NCI-H524 (cell line): ENCODE measurements around the gene PKD1.
"Not testable (repeated sequence)": the region's sequence is repeated elsewhere in the genome, so short reads cannot be mapped to it uniquely, and the experiment has no call there.

Source experiments
- DNase-seq, 2 experiments: peaks; one replicate each; lab custom pipeline; 2025; lab: John Stamatoyannopoulos, UW

PKD1 gene

DNA sequence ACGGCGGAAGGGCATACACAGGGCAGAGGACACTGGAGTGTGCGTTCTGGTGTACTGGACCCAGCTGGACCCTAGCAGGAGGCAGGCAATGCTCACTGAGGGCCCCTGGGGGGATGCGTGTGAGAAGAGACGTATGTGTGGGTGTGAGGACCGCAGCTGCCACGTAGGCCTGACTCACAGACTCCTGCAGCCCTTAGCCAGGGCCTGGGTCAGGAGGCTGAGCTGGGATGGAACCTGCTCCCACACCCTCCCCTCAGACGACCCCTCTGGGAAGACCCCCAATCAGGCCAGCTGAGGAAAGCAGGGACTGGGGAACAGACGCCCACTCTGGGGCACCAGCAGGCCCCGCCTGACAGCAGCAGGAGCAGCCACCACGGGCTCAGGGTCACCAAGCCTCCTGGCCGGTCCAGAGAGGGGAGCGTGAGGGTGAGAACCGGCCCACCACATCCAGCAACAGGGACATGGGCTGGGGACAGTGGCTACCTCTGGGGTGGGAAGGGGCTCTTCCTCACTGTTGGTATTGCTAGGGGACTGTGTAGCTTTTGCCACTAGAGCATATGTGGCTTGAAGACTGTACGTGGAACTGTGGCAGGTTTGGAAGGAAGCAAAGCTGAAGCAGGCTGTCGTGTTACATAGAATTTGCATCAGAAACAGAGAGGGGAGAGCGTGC, 28.4 kb downstream of the PKD1 start:
- not testable (repeated sequence) for DNase-seq

DNA sequence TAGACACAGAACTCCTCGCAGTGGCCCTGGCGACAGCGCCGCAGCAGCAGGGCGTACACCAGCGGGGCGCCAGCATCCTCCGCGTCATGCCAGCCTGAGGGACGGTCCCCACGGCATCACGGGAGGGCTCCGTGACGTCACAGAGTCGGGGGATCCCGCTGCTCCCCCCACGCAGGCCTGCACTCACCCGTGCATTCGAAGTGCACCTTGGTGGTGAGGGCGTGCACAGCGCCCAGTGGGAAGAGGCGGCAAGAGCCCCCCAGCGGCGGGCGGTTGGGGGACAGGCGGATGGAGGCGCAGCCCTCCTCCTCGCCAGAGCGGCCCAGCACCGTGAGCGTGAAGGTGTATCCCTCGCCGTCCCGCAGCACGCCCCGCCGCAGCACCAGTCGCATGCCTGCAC, 29.5 kb downstream of the PKD1 start:
- DNase-seq = not testable (repeated sequence)

DNA sequence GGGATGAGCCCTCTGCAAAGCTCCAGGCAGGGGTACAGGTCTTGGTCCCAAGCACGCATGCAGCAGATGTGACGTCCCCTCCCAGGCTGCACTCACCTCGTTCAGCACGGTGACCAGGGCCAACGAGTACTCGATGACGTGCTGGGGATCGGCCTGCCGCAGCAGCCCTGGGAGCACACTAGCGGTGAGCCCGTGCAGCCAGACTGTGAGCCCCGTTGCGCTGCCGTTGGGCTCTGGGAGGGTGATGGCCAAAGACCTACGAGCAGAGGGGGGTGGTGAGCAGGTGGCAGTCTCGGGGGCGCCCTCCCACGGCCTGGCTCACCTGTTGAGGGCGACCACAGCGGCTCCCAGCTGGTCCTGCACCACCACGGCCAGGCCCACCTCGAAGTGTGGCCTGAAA, 29.9 kb downstream of the PKD1 start:
- not testable (repeated sequence) for DNase-seq

DNA sequence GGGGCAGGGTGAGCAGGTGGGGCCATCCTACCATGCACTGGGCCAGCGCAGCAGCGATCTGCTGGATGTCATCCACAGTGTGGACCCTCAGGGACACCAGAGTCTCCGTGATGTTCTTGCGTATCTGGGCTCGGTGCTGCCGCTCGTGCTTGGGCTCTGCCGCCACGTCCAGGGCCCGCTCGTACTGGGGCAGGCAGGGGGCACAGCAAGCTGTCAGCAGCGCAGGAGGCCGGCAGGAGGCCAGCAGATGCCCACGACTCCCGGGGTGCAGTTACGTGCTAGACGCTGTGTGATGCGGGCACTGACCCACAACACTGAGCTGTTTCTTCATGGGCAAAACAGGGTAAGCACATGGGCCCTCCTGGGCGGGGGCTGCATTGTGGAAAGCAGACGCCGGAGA, 30.4 kb downstream of the PKD1 start:
- not testable (repeated sequence) for DNase-seq

DNA sequence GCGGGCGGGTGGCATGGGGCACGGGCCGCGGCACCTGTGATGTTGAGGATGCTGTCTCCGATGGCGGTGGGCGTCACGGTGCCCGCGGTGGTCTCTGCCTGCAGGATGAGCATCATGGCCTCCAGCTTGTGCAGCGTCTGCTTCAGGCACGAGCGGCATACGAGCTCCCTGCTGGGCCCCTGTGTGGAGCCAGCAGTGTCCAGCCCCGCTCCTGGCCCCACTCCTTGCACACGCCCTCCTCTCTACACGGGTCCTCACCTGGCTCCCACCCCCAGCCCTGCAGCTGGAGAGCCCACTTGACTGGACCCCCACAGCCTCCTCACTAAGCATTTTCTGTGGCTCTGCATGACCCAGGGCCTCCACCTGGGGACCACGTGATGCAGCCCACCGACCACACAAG, 31.2 kb downstream of the PKD1 start:
- not testable (repeated sequence) for DNase-seq

DNA sequence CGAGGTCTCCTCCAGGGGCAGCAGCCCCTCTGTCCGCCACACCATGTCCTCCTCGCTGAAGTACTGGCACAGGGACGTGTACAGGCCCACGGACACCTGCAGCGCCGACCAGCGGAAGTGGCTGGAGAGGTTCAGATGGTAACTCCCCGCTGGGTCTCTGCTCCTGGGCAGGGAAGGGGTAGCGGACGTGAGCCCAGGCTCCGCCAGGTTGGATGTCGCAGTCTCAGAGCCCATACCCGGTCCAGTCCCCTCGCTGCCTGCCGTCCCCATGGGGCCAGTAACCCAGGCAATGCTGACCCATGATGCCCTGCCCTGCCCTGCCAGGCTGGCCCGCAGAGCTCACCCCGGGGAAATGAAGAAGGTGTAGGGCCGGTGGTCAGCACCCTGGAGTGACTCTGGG, 33.2 kb downstream of the PKD1 start:
- no peak for DNase-seq

DNA sequence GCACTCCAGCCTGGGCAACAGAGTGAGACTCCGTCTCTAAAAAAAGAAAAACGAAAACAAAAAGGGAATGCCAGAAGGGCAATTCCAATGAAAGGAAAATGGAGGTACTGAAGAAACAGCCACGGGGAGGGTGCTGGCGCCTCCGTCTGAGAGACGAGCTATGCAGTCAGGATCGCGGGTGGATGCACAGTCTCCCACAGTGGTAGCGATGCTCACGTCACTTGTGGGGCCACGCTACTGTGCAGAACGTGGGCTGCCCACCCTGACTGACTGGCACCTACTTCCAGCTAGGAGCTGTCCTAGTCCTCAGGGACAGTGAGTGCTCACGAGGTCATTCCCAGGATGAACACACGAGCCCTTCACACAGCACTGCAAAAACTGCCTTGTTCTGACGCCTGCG, 34.1 kb downstream of the PKD1 start:
- DNase-seq = not testable (repeated sequence)

DNA sequence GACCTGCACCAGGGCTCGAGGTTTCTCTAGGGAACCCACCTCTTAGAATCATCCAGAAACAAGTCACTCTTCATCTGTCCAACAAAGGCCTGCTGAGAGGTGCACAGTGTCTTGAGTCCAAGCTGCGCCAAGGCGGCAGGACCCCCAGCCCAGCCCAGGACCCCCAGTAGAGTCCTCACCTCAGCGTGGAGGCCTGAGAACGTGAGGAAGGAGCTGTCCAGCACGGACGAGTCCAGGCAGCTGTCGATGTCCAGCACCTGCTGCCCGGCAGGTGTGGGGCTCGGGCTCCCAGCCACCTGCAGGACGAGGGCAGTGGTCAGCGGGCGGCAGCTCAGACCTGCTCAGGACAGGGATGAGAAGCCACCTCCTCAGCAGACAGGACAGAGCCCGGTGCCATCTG, 38.0 kb downstream of the PKD1 start:
- not testable (repeated sequence) for DNase-seq

DNA sequence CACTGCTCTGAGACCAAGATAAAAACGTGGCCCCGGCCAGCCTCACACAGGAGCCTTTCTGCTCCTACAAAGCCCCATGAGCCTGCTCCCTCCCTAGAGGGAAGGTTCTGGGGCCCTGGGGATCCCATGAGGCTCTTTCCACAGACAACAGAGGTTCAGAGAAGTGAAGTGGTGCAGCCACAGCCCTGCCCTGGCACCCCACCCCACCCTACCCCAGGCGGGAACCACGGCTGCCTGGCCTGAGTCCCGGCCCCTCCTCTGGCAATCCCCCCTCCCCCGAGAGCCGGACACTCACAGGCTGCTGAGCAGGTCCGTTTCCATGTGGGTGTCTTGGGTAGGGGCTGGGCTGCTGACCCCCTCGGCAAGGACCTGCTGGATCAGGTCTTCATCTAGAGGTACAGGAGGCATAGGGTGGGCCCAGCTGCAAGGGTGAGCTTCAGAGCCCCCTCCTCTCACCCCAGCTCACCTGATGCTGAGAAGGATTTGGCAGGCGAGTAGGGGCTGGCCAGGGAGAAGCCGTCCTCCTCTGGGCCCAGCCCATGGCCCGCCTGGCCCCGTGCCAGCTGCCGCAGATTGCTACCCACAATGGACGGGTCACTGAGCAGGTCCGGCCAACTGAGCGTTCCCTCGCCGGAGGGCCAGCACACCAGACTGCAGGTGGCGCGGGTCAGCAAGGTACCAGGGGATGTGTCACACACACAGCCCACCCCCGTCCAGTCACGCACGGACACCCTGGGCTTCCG, 38.7 kb downstream of the PKD1 start:
- no peak for DNase-seq

DNA sequence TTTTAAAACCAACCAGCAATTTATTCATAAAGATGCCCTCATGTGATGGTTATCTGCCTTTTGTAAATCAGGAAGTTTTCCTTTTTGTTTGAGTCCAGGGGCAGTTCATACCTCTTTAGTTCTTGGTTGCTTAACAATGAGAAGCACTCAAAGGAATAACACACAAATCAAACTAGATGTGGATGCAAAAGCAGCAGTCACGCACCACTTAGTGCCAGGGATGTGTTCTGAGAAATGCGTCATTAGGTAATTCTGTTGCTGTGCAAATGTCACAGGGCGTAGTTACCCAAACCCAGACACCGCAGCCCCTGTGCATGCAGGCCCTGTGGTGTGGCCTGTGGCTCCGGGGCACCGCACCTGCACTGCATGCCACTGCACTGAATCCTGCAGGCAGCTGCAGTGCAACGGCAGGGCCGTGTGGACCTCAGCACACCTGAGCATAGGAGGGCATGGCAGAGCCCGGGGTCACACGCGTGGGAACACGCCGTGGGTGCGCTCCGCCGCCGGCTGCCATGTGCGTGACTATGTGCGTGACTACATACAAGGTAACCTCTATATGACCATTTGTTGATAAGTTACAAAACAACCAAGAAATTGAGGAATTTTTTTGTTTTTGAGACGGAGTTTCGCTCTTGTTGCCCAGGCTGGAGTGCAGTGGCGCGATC, 39.6 kb downstream of the PKD1 start:
- no peak for DNase-seq

DNA sequence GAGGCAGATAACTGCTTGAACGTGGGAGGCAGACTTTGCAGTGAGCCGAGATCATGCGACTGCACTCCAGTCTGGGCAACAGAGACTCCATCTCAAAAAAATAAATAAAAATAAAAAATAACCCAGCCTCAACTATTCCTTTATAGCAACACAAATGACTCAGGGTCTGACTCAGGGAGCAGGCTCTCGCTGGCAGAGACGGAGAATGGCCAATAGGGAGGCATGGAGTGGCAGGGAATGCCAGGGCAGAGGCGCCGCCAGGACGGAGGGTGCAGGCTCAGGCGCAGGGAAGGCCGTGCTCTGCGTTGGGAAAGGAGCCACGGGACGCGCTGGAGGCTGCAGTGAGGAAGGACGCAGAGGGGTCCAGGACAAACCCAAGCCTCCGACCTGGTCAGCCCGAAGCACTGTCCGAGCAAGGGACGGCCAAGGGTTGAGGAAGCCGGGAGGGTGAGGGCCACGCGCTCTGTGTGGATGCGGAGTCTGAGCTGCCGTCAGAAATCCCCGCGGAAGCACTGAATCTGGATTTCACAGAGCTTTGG, 40.3 kb downstream of the PKD1 start:
- no peak for DNase-seq

DNA sequence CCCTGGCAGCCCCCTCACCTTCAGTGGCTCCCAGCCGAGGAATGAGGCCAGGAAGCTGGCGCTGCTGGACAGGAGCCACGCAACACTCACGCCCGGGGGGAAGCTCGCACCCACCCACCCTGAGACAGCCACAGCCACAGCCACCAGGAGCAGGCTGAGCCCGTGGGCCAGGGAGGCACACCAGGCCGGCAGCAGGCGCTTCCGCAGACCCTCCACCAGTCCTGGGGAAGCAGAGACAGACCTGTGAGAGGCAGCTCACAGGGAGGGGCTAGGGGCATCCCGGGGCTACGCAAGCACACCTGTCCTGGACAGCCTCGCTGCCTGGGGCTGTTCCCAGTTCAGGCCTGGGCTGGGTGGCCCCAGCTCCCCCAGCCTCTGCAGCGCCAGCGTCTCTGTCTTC, 41.9 kb downstream of the PKD1 start:
- DNase-seq = no peak

DNA sequence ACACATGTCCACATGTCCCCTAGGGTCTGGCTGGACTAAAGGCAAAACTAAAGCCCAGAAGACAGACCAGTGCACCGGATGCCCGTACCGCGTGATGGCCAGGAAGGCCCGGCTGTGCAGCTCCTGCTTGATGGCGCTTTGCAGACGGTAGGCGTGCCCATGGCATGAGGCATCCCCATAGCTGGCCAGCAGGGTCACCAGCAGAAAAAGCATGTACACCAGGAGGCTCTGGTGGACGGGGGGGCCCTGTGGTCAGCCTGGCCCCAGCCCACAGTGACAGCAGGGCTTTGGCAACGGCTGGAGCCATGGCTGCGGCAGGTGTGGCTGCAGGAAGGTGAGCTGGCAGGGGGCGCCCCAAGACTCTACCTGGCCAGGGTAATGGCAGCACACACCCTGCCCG, 42.8 kb downstream of the PKD1 start:
- DNase-seq = no peak

DNA sequence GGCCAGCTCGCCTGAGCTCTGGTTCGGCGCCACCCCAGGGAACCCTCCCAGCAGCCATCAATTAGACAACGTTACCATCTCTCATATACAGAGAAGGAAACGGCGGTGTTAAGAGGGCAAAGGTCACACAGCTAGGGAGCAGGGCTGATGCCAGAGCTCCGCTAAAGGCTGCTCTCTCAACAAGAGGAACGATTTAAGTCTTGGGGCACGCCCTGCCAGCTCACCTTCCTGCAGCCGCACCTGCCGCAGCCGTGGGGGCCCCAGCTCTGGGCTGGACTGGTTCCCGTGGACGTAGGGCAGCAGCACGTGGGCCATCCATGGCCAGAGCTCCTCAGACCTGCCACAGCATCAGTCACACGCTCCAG, 43.5 kb downstream of the PKD1 start:
- DNase-seq = no peak

DNA sequence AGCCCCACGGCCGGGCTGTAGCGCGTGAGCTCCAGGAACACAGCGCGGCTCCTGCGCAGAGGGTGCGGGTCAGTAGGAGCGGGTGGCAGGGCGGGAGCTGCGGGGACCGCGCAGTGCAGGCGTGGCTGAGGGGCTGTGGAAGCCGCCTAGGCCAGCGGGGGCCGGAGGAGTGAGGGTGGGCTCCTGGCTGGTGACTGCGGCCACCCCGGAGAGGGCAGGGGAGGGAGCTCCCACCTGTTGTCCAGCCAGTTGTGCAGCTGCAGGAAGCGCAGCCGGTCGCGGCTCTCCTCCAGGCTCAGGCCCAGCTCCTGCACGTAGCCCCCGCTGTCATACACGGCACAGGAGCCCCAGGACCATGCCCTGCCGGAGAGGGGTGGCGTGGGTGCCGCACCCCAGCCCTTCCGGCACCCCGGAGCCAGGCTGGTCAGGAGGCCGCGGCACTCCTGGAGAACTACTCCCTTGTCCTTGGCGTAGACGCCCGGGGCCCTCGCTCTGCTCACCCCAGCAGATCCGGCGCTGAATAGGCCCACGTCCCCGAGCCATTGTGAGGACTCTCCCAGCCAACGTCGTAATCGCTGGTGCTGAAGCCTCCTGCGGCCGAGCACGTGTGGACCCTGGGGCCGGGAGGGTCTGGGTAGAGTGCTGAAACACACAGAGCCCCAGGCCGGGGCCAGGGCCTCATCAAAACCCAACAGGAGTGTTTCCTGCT, 44.0 kb downstream of the PKD1 start:
- DNase-seq = no peak

DNA sequence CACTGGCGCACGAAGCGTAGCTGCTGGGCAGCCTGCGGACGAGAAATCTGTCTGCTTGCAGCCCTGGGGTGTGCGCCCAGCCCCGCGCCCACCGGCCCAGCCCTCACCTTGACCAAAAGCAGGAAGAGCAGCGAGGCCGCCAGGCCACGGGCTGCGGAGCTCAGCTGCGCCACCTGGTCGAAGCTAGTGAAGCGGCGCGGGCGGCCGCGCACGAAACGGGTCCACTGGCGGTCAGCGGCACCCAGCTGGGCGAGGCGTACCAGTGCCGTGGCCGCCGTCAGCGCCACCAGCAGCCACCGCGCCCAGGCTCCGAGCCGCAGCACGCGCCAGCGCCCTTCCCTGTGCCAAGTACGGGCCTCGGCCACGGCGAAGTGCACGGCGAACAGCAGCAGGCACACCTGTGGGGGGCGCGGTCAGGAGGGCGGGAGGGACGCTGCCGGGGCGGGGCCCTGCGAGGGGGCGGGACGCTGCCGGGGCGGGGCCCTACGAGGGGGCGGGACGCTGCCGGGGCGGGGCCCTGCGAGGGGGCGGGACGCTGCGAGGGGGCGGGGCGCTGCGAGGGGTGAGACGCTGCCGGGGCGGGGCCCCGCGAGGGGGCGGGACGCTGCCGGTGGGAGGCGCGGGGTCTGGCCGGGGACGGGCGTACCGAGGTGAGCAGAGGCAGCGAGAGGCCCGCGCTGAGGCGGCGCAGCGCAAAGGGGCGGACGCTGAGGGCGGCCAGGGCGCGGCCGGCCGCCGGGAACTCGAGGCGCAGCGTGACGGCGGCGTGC, 44.7 kb downstream of the PKD1 start:
- DNase-seq = no peak

DNA sequence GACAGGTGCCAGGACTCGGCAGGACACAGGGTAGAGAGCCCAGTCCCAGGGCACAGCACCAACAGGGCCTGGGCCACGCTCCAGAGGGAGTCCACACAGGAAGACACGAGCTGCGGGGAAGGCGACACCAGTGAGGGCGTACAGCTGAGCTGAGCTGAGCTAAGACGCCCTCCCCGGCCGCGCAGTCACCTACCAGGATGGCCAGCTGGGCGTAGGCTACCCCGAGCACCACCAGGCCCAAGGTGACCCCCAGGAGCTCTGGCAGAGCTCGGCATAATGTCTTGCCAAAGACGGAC, 45.3 kb downstream of the PKD1 start:
- DNase-seq = no peak

DNA sequence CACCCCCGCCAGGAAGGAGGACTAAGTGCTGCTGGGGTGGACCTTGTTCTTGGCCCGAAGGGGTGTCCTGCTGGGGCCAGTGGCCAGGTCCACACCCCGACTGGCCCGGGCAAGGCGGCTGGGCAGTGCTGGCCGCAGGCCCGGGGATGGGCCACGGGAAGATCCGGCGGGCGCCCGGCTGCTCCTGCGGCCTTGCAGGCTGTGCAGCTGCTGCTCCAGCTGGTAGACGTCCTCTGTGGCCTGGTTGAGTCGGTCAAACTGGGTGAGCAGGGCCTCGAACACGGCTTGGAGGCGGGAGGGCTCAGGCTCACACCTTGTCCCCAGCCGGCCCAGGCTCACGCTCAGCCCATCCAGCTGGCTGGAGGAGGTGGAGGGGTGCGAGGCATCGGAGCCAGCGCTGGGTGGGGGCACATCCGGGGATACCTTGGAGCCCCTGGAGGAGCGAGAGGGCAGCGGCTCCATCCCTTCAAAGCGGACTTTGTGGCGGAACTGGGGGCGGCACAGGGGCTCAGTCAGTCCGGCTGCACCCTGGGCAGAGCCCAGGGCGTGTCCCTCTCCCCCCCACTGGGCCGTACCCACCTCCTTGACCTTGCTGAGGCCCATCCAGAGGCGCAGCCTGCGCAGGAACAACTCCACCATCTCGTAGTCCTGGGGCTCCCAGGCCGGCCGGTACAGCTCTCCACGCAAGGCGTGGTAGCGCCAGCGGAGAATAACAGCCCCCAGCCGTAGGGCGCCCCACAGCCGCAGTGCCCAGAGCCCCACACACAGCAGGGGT, 45.8 kb downstream of the PKD1 start:
- no peak for DNase-seq

DNA sequence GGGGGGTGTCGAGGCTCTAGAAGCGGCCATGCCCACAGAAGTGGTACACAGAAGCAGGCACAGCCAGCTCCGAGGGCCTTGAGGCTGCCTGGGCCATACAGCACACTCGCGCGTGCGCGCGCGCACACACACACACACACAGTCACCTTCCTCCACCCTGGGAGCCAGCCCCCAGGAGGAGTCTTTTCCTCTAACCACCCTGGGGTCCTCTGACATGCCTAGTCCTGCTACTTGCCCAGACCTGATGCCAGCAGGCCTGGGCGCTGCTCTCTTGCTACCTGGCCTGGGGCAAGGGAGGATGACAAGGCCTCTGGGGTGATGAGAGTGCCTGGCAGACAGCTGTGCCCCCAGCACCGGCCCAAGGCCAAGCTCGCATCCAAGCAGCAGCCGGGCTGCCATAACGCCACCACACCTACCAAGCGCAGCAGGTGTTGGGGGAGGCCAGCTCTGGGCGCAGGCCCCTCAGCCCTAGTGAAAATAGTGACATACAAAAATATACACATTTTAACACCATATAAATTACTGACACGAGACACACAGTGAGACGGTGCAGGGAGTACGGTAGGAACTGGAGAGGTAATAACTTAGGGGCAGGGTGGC, 46.8 kb downstream of the PKD1 start:
- no peak for DNase-seq

DNA sequence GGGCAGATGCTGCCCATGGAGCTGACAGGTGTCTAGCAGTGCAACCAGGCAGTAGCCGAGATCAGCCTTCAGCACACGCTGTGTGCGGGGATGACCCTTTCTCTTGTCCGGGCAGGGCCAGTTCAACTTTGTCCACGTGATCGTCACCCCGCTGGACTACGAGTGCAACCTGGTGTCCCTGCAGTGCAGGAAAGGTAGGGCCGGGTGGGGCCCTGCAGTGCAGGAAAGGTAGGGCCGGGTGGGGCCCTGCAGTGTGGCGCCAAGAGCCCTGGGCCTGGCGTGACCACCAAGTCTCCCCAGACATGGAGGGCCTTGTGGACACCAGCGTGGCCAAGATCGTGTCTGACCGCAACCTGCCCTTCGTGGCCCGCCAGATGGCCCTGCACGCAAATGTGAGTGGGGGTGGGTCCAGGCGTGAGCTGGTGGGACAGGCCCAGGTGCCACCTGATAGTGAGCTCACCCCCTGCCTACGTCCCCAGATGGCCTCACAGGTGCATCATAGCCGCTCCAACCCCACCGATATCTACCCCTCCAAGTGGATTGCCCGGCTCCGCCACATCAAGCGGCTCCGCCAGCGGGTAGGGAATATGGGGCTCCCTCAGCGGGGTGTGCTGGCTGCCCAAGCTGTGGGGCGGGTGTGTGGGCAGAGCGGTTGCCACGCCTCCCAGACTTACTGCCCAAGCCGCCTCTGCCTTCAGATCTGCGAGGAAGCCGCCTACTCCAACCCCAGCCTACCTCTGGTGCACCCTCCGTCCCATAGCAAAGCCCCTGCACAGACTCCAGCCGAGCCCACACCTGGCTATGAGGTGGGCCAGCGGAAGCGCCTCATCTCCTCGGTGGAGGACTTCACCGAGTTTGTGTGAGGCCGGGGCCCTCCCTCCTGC, 47.7 kb downstream of the PKD1 start:
- DNase-seq = no peak
